HT1080 (cell line): Measurements from ENCODE around the gene PPP2R2C. TPM values are rescaled to one million over a fixed set of nuclear protein-coding genes. Genes with fewer than 3 reads are reported as not detected.

Source experiments
- DNase-seq: peaks from one replicate; pipeline ENCODE4 v3.0.0-alpha.2; 2015; ENCODE audit warnings: low read depth
- total RNA-seq: library from RNA; depleted of rRNA; stranded (reverse); fragments of >200 nt; shearing (Covaris generic); gene quantifications from 2 replicates; pipeline ENCODE4 v1.2.3, GENCODE V29; 2014

Gene PPP2R2C
- total RNA-seq, 1 experiment from 2014 or later: 31.7 TPM

- DNase-seq: no peak
These were observed 22.2 kb upstream of the PPP2R2C start for GRCh38 chr4:6494431-6495295.

- DNase-seq: peak; percentile 15
These were observed 21.4 kb upstream of the PPP2R2C start for GRCh38 chr4:6493658-6494304.

DNA sequence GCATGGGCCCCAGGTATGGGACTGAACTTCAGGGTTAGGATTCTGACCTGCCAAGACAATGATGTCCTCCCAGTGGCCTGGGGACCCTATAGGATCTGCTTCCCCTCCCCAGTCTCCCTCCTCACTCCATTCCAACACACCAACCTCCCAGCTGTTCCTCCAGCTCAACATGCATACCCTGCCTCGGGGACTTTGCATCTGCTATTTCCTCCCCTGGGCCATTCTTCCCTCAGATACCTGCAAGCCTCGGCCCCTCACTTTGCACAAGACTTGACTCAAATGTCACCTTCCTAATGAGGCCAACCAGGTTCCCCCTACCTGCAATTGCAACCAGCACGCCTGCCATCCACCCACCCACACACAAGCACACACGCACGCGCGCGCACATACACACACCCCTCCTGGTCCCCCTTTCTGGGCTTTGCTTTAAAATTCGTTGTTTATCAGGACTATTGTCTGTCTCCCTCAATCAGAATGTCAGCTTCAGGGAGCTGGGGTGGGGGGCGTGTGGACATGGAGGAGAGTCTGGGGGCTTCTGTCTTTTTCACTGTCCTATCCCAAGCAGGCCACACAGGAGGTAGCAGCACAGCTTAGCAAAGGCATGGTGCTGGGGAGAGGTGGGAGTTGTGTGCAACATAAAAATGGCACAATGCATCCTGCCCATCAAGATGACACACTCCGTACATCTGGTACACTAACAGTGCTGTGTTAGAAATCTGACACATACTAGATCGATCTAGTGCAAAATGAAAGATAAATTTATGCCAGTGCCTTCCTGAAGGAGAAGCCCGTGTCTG, 20.6 kb upstream of the PPP2R2C start:
- no peak for DNase-seq

- no peak for DNase-seq
These were observed 19.7 kb upstream of the PPP2R2C start for GRCh38 chr4:6492027-6492590.

GRCh38 chr4:6491235-6491634, 18.8 kb upstream of the PPP2R2C start:
- DNase-seq: no peak

GRCh38 chr4:6489927-6490326, 17.5 kb upstream of the PPP2R2C start:
- DNase-seq: no peak

GRCh38 chr4:6487466-6487865, 15.1 kb upstream of the PPP2R2C start:
- no peak for DNase-seq

DNA sequence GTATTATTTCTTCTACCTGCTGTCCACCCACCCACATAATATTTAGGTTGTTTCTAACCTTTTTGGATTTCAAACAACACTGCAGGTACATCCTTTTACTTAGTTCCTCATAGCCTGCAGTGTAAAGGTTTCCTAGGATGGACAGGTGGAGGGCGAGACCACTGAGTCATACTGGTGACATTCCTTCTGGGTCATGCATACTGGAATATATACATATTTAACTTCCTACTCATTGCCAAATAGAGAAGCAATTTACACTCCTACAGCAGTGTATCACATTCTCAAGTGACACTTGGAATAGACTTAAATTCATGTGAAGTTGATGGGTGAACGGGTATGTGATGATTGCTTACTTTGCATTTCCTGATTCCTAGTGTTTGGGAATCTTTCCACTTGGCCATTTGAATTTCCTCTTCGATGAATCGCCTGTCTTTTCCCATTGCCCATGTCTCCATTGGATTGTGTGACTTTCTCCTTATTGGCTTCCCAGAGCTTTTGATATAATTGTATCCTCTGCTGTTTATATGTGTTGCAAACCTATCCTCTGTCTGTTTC, 8.2 kb upstream of the PPP2R2C start:
- DNase-seq: peak; percentile 61

DNA sequence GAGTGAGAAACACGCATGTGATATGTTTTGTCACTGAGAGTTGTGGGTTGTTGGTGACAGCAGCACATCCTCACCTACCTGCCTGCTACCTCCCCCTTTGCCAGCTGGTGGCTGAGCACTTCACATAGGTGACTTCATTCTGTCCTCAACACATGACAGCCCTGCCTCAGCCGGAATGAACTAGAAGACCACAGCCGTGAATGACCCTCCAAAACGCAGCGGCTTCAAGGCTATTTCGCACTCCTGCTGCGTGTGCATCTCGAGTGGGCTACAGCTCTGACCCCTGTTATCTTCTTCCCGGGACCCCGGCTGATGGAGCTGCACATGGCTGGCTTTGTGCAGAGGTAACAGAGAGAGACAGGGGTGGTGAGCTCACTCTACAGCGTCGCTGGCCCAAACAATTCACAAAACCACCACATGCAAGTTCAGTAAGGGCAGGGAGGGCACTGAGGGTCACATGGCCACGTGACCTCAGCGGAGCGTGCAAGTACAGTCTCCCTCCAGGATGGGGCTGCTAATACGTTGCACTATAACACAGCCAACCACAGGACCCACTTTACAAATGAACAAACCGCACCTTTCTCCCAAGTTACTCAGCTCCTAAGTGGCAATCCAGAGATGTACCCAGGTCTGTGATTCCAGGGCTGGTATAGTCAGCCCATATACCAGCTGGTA, 6.3 kb upstream of the PPP2R2C start:
- DNase-seq: no peak

- DNase-seq: no peak
These were observed 4.5 kb upstream of the PPP2R2C start for GRCh38 chr4:6476893-6477292.

- no peak for DNase-seq
These were observed 3.1 kb upstream of the PPP2R2C start for GRCh38 chr4:6475492-6476020.

DNA sequence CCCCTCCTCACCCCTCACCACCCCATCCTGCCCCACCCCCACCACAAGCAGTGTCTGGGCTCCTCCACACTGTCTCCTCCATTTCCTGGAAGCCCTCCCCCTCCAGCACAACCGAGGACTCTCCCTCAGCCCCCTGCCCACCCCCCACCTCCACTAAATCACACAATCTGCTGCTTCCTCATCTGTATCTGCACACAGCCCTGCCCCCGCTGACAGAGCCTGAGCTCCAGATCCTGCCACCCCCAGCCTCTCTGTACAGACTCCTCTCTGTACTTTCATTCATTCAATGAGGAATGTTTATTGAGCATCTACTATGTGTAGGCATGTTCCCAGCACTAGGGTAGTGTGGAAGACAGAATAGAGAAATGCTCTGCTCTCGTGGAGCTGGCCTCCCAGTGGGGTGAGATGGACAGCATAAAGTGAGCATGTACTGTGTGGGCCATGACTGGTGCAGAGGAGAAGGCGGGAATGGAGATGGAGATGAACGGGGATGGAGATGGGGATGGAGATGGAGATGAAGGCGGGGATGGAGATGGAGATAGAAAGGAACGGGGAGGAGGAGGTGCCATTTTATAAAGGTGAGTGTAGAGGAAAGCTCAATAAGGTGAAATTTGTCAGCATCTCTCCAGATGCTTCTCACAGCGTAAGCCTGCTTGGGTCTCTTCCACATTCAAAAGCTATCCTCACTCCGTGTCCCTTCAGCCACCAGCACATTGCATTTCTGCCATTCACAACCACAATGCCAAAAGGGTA, 2.5 kb upstream of the PPP2R2C start:
- DNase-seq: no peak

DNA sequence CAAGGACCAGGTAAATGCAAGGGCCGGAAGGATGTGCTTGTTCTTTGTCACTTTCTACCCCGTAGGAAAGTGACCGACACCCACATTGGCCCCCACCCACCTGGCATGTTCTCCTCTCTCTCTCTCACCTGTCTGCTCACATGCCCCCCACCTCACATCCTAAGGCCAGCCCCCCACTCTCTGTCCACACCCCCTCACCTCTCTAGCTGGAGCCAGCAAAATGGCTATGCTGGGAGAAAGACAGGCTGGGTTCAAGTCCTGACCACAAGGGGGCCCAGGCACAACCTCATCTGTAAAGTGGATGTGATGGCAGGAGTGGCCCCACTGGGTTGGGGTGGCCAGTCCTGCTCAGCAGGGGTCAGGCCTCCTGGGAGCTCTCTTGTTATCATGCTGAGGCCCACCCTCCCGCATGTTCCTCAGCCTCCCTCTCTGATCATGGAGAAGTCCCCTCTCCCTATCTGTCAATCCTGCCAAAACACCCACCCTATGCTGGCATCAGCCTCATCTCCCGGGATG, 1.7 kb upstream of the PPP2R2C start:
- no peak for DNase-seq

DNA sequence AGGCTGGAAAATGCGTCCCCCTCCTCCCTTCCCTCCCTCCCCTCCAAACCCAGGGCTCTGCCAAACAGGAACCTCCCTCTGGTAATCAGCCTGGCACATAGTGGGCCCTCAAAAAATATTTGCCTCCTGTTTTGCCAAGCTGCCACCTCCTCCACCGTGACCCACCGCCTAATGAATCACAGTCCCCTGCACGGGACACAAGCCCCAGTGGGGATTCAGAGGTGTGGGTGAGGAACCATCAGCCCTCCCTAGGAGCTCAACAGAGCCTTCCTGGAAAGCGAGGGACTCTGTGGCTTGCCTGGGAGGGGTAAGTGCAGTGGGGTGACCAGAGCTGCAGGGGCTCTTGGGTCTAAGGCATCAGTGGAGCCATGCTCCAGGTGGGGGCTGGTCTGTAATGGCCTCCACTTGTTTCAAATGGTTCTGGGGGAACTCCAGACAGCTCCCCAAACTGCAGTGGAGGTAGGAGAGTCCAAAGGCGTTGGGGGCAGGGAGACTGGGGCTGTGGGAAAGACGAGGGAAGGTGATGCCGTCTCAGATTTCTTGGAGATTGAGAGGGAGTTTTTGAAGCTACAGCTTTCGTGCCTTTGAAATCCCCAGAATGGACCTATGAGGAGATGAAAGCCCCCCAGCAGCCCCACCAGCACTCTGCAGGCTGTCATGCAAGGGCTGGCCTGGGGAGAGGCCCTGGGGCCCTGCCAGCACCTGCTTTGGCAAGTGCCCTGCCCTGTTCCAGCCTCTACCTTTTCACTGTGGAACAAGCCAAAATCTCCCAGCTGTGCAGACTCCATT, 1.0 kb upstream of the PPP2R2C start:
- no peak for DNase-seq

DNA sequence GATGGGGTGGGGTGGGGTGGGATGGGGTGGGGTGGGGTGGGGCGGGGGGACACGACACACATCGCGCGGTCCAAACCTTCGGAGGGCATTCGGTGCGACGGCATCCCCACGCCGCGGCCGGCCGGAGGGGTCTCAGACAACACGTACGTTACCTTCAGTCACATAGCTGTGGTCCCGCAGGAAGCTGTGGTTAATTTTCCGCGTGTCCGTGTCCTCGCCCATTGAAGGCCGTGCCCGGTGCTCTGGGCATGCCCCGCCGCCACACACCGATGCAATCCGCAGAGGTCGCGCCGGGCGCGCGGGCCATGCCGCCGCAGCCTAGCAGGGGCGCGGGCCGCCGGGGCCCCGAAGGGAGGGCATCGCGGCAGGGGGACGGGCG, 417 bp downstream of the PPP2R2C start:
- no peak for DNase-seq

DNA sequence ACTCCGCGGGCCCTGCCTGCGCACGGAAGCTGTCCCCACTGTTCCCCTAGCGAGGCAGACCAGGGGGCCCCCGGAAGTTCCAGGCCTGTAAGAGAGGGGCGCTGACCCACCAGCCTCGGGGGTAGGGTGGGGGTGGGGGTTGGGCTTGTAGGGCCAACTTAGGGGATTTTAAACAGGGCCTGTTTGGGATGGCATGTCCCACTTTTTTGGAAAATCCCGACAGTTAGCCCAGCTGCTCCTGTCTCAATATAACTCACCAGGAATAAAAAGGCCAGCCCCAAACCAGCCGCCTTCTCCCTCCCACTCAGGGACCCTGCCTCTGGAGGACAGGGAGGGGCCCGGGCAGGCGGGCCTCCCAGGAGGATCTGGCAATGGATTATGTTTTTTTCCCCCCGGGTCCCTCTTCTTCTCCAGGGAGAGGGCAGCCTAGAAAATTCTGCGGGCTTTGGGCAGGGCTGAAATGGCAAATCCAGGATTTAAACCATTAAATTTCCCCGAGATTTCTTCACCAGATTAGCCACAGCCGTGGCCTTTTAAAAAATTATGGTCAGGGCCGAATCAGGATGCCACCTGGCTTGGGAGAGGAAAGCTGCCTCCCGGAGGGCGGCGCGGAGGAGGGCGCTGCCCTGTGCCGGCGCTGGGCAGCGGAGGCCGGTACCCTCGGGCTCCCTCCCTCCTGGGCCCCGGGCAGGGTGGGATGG, 957 bp downstream of the PPP2R2C start:
- DNase-seq: no peak

- DNase-seq: peak; percentile 70
These were observed 1.7 kb downstream of the PPP2R2C start for GRCh38 chr4:6470502-6471306.
